PC-9 (cell line): ENCODE measurements around the gene USP9X.

Experiments used
- EZH2 ChIP-seq: fragments of 200-600 bp; sonication (generic); IDR thresholded peaks from 2 replicates; pipeline ENCODE4 v1.8.0; 2017; ENCODE audit warnings: antibody characterized with exemption, low read depth
- TF ChIP-seq, protein P1 (sequence below): fragments of 200-600 bp; sonication (generic); conservative IDR thresholded peaks from 2 replicates; pipeline ENCODE4 v1.6.1; 2017; ENCODE audit warnings: mixed run types, antibody characterized with exemption, mild to moderate bottlenecking, moderate library complexity

GRCh38 chrX:41184312-41184711 lies 99.1 kb downstream of the USP9X start:
- TF ChIP-seq, protein P1, sequence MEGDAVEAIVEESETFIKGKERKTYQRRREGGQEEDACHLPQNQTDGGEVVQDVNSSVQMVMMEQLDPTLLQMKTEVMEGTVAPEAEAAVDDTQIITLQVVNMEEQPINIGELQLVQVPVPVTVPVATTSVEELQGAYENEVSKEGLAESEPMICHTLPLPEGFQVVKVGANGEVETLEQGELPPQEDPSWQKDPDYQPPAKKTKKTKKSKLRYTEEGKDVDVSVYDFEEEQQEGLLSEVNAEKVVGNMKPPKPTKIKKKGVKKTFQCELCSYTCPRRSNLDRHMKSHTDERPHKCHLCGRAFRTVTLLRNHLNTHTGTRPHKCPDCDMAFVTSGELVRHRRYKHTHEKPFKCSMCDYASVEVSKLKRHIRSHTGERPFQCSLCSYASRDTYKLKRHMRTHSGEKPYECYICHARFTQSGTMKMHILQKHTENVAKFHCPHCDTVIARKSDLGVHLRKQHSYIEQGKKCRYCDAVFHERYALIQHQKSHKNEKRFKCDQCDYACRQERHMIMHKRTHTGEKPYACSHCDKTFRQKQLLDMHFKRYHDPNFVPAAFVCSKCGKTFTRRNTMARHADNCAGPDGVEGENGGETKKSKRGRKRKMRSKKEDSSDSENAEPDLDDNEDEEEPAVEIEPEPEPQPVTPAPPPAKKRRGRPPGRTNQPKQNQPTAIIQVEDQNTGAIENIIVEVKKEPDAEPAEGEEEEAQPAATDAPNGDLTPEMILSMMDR: no peak
- TF ChIP-seq EZH2: no peak
